Naive thymus-derived CD4-positive, alpha-beta T cell (primary cell): ENCODE results near the gene TNFAIP2. TPM values are rescaled to one million over a fixed set of nuclear protein-coding genes. Genes with fewer than 3 reads are reported as not detected.
A peak's percentile ranks its signal among the peaks of the same experiment; 100 is the strongest.
"Not testable (repeated sequence)": the region's sequence is repeated elsewhere in the genome, so short reads cannot be mapped to it uniquely, and the experiment has no call there.

Experiments
- ATAC-seq: fragments of 150-1000 bp; cut with Tn5 transposase; 2 replicates; pipeline ENCODE4 v1.10.0; 2021; ENCODE audit warnings: mild to moderate bottlenecking, moderate library complexity
- CTCF ChIA-PET: fragments of 350-600 bp; sonication (Branson Sonifier 250); formaldehyde crosslinking; loops from one replicate; lab custom pipeline; 2021; ENCODE audit warnings: antibody characterized with exemption; lab: Charles Lee
- POLR2A ChIA-PET: fragments of 350-600 bp; sonication (Branson Sonifier 250); formaldehyde crosslinking; loops from one replicate; lab custom pipeline; 2021; ENCODE audit warnings: antibody characterized with exemption, inconsistent platforms; lab: Charles Lee
- DNase-seq, 9 donors: peaks; one replicate each; pipeline versions ENCODE4 v3.0.0 to v3.0.0-alpha.2; 2020 to 2022; ENCODE audit warnings: mixed read lengths in 1 of 9
- H3K27ac ChIP-seq: one replicate; pipeline ENCODE4 v1.7.0; 2013; ENCODE audit warnings: mild to moderate bottlenecking, low read depth, low read length, moderate library complexity
- H3K27me3 ChIP-seq, 2 donors: one replicate each; pipeline ENCODE4 v1.7.0; 2013; ENCODE audit warnings: low read length in 2 of 2, mild to moderate bottlenecking in 2 of 2, moderate library complexity in 2 of 2; ENCODE audit not compliant: control insufficient read depth in 2 of 2, insufficient read depth in 2 of 2
- H3K36me3 ChIP-seq, 3 experiments: 1 replicate in 2 of 3; 2 replicates in 1 of 3; pipeline ENCODE4 v1.7.0; 2013; ENCODE audit warnings: low read length in 3 of 3, mild to moderate bottlenecking in 3 of 3, moderate library complexity in 1 of 3; ENCODE audit not compliant: insufficient read depth in 3 of 3, control insufficient read depth in 2 of 3
- H3K4me1 ChIP-seq, 2 donors: one replicate each; pipeline ENCODE4 v1.7.0; 2013; ENCODE audit warnings: low read length in 2 of 2, mild to moderate bottlenecking in 2 of 2, moderate library complexity in 1 of 2; ENCODE audit not compliant: control insufficient read depth in 2 of 2, insufficient read depth in 2 of 2
- H3K4me3 ChIP-seq: 2 replicates; pipeline ENCODE4 v1.7.0; 2013; ENCODE audit warnings: mild to moderate bottlenecking, low read length
- H3K9me3 ChIP-seq, 3 experiments: 1 replicate in 2 of 3; 2 replicates in 1 of 3; pipeline ENCODE4 v1.7.0; 2013; ENCODE audit warnings: low read length in 3 of 3; ENCODE audit not compliant: control insufficient read depth in 2 of 3
- H3K27ac Mint-ChIP-seq, 9 donors: one replicate each; pipeline ENCODE4 v1.8.0; 2020 to 2022; ENCODE audit warnings: mixed read lengths in 9 of 9, mild to moderate bottlenecking in 8 of 9, moderate library complexity in 5 of 9, inconsistent platforms in 2 of 9
- H3K27me3 Mint-ChIP-seq, 5 donors: one replicate each; pipeline ENCODE4 v1.8.0; 2021 to 2022; ENCODE audit warnings: mixed read lengths in 5 of 5, mild to moderate bottlenecking in 1 of 5
- H3K36me3 Mint-ChIP-seq, 5 donors: one replicate each; pipeline ENCODE4 v1.8.0; 2020 to 2022; ENCODE audit warnings: mixed read lengths in 5 of 5, mild to moderate bottlenecking in 3 of 5, inconsistent platforms in 1 of 5
- H3K4me1 Mint-ChIP-seq, 7 donors: one replicate each; pipeline ENCODE4 v1.8.0; 2020 to 2022; ENCODE audit warnings: mixed read lengths in 7 of 7, mild to moderate bottlenecking in 3 of 7, inconsistent platforms in 1 of 7
- H3K4me3 Mint-ChIP-seq, 10 donors: one replicate each; pipeline ENCODE4 v1.8.0; 2020 to 2022; ENCODE audit warnings: mild to moderate bottlenecking in 10 of 10, mixed read lengths in 10 of 10, moderate library complexity in 6 of 10, inconsistent platforms in 2 of 10
- H3K9me3 Mint-ChIP-seq, 11 donors: one replicate each; pipeline ENCODE4 v1.8.0; 2020 to 2022; ENCODE audit warnings: mixed read lengths in 11 of 11, mild to moderate bottlenecking in 4 of 11, inconsistent platforms in 1 of 11, moderate library complexity in 1 of 11
- intact Hi-C, 2 donors: fragments of 100-400 bp; cut with micrococcal nuclease; formaldehyde crosslinking; loops; one replicate each; pipeline ENCODE4 v1.15.1; 2023
- polyA plus RNA-seq, 2 donors: library from polyadenylated mRNA; unstranded; fragments of 300-500 nt; fragmentation: Illumina TruSeq; gene quantifications; one replicate each; pipeline ENCODE4 v1.2.3, GENCODE V29; 2021
- total RNA-seq, 6 experiments: library from RNA in 5 of 6; stranded (reverse) in 5 of 6; gene quantifications; 1 replicate in 5 of 6; 2 replicates in 1 of 6; pipeline ENCODE4 v1.2.3 and lab custom pipeline; 2021 to 2026

TNFAIP2 gene
- total and polyA plus RNA-seq, 7 experiments from 2014 or later: 1.1 to 309 (median 5.5) TPM; not detected in 2

DNA sequence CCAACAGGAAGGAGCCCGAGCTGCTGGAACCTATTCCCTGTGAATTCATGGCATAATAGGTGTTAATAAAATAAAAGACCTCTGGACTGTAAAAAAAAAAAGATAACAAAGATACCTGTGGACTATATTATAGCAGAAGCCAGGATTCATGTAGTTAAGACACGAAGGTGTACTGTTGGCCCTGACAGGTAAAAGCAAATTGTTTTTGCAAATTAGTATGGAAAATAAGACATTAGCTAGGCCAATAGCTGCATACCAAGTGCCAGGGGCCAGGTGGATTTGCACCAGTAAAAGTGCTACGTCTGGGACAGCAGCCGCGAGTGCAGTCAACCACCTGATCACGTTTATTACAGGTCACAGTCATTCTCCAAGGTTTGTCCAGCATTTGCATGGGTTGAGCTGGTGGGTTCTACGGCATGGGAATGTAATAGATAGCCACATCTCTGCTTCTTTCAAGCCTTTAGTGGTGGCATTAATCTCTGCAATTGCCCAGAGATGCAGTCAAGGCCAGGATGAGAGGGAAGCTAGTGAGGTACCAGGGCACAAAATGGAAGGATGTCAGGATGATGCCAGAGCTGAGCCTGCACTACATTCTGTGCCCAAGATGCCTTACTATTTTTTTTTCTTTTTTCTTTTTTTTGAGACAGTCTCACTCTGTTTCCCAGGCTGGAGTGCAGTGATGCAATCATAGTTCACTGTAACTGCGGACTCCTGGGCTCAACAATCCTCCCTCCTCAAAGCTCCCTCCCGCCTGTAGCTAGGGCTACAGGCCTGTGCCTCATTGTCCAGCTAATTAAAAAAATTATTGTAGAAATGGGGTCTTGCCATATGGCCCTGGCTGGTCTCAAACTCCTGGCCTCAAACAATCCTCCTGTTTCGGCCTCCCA is 26.3 kb downstream of the TNFAIP2 start:
- POLR2A ChIA-PET: no interaction called here
- no peak overlapping the region for H3K27ac Mint-ChIP-seq
- H3K9me3 Mint-ChIP-seq: no peaks in the 10 kb centered on the region

DNA sequence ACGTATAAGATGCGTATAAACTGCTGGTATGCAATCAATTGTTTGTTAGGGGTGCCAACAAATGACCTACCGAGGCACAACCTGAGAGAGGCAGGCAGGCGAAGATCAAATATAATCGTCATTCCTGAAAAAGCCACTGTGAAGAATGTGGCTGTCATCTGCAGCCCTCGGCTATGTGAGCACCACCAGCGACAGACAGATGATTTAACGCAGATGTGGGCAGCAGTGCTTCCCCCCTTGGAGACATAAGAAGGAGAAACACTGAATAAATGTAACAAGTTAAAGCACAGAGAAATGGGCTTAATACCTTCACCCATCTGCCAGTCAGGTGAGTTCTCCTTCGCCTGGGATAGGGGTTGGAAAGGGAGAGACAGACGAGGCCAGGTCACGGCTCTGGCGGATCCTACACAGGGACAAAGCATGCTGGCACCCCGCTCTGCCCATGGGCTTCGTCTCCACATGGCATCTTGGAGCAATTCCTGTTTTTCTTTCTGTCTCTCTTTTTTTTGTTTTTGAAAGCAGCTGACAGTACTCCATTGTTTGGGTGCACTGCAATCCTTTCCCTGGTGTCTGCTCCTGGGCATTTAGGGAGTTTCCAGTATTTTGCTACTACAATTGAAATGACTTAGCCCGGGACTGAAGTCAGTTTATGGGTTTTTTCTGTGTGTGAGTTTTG is 28.1 kb downstream of the TNFAIP2 start:
- DNase-seq (no peak), ATAC-seq (no peak)
- H3K4me1 ChIP-seq: no peaks in the 10 kb centered on the region
- no peaks in the 10 kb centered on the region for H3K27me3 ChIP-seq
- intact Hi-C loops: no loop called here
- CTCF ChIA-PET: no interaction called here
- H3K36me3 Mint-ChIP-seq: no peaks in the 10 kb centered on the region
- H3K4me3 Mint-ChIP-seq: no peak overlapping the region
- no peak overlapping the region for H3K27ac ChIP-seq
- no peaks in the 10 kb centered on the region for H3K4me1 Mint-ChIP-seq
- H3K27me3 Mint-ChIP-seq: peaks cover 0 to 22% (median 5%) of the 10 kb centered on the region in 5 donors
- H3K4me3 ChIP-seq: no peak overlapping the region
- POLR2A ChIA-PET: no interaction called here
- no peaks in the 10 kb centered on the region for H3K9me3 ChIP-seq
- H3K27ac Mint-ChIP-seq: no peak overlapping the region
- H3K36me3 ChIP-seq: no peaks in the 10 kb centered on the region
- H3K9me3 Mint-ChIP-seq: no peaks in the 10 kb centered on the region

More for the DNA sequence above, 26.3 kb downstream of the TNFAIP2 start:
- Histone ChIP-seq H3K27ac (no peak overlapping the region), H3K27me3 (no peaks in the 10 kb centered on the region), H3K36me3 (no peaks in the 10 kb centered on the region), H3K4me3 (no peak overlapping the region), H3K4me1 (no peaks in the 10 kb centered on the region), H3K9me3 (no peaks in the 10 kb centered on the region)
- H3K4me1 Mint-ChIP-seq: no peaks in the 10 kb centered on the region
- intact Hi-C loops: no loop called here
- peaks cover 0 to 26% (median 14%) of the 10 kb centered on the region in 5 donors for H3K27me3 Mint-ChIP-seq
- ATAC-seq (no peak), DNase-seq (no peak)
- CTCF ChIA-PET: interaction anchor here (0.5 to 0.7 kb wide), 2 partner anchors 45 to 424 kb away, joined by 4 read pairs; no protein-coding TSS in a partner anchor
- no peak overlapping the region for H3K4me3 Mint-ChIP-seq
- no peaks in the 10 kb centered on the region for H3K36me3 Mint-ChIP-seq

DNA sequence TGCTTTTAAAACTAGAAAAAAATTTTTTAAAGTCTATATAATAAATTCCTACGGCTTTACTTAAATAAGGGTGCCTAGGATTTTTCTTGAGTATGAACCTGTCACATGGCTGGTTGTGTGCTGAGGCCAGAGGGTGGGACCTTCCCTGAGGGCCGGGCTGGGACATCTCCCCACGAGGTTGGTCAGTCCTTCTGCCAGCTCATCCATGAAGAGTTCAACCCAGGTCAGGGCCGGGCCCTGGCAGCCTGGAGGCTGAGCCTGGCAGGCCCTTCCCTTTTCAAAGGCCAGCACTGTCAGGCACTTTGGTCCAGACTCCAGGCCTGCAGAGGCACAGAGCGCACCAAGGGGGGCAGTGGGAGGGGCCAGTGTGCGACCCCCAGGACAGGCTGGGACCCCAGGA is 31.7 kb downstream of the TNFAIP2 start:
- intact Hi-C loops: no loop called here
- H3K27ac ChIP-seq: no peak overlapping the region
- Mint-ChIP-seq H3K4me3 (no peak overlapping the region), H3K27me3 (peaks cover 0 to 9% (median 0%) of the 10 kb centered on the region in 5 donors), H3K9me3 (no peaks in the 10 kb centered on the region), H3K36me3 (no peaks in the 10 kb centered on the region), H3K27ac (no peak overlapping the region), H3K4me1 (no peaks in the 10 kb centered on the region)
- CTCF ChIA-PET: no interaction called here
- POLR2A ChIA-PET: no interaction called here
- no peaks in the 10 kb centered on the region for H3K9me3 ChIP-seq
- H3K4me3 ChIP-seq: no peak overlapping the region
- H3K4me1 ChIP-seq: no peaks in the 10 kb centered on the region
- peak; percentile 63 for ATAC-seq
- DNase-seq: no peak
- H3K27me3 ChIP-seq: no peaks in the 10 kb centered on the region
- H3K36me3 ChIP-seq: no peaks in the 10 kb centered on the region

DNA sequence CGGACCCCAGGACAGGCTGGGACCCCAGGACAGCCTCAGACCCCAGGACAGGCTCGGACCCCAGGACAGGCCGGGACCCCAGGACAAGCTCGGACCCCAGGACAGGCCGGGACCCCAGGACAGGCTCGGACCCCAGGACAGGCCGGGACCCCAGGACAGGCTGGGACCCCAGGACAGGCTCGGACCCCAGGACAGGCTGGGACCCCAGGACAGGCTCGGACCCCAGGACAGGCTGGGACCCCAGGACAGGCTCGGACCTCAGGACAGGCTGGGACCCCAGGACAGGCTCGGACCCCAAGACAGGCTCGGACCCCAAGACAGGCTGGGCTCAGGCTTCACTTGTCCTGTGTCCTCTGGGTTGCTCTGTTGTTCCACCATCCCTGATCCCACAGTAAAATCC is 32.2 kb downstream of the TNFAIP2 start:
- H3K9me3 ChIP-seq, H3K4me3 Mint-ChIP-seq, H3K4me1 ChIP-seq, H3K9me3 Mint-ChIP-seq, POLR2A ChIA-PET, H3K27ac Mint-ChIP-seq, H3K27me3 ChIP-seq, H3K4me1 Mint-ChIP-seq, DNase-seq, H3K4me3 ChIP-seq, H3K36me3 ChIP-seq, H3K27me3 Mint-ChIP-seq, ATAC-seq, H3K27ac ChIP-seq, CTCF ChIA-PET, H3K36me3 Mint-ChIP-seq, intact Hi-C loops: not testable (repeated sequence)

DNA sequence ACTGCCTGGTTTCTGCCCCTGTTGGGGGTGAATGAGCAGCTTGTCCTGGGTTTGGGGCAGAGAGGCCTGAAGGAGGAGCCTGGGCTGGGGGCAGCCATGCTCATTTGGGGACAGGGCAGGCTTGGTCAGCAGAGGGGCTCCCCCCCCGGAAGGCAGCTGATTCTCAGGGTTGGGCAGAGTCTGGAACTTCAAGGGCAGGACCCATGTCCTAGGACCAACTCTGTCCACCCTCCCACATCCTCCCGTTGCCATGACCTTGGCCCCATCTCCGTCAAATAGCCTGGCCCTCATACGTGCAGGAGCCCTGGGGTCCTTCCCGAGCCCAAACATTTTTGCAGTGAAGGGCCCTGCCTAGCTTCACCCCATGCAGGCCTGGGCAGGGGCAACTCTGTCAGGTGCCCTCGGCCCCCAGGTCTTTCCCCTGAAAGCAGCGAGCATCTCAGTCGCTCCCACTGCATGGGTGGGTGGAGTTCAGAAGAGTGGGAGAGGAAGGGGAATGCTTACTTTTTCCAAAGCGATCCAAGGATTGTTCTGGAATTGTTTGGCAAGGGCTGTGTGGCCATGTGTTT is 32.6 kb downstream of the TNFAIP2 start:
- H3K27me3 ChIP-seq: no peaks in the 10 kb centered on the region
- no peaks in the 10 kb centered on the region for H3K4me1 ChIP-seq
- intact Hi-C loops: no loop called here
- no peak overlapping the region for H3K27ac ChIP-seq
- CTCF ChIA-PET: no interaction called here
- no peak overlapping the region for H3K4me3 Mint-ChIP-seq
- no peak overlapping the region for H3K27ac Mint-ChIP-seq
- POLR2A ChIA-PET: no interaction called here
- no peaks in the 10 kb centered on the region for H3K36me3 ChIP-seq
- H3K4me1 Mint-ChIP-seq: peaks cover 0 to 2% (median 0%) of the 10 kb centered on the region in 7 donors
- no peak for DNase-seq
- no peaks in the 10 kb centered on the region for H3K36me3 Mint-ChIP-seq
- H3K9me3 Mint-ChIP-seq: no peaks in the 10 kb centered on the region
- ATAC-seq: no peak
- H3K27me3 Mint-ChIP-seq: peaks cover 0 to 9% (median 0%) of the 10 kb centered on the region in 5 donors
- no peaks in the 10 kb centered on the region for H3K9me3 ChIP-seq
- H3K4me3 ChIP-seq: no peak overlapping the region

DNA sequence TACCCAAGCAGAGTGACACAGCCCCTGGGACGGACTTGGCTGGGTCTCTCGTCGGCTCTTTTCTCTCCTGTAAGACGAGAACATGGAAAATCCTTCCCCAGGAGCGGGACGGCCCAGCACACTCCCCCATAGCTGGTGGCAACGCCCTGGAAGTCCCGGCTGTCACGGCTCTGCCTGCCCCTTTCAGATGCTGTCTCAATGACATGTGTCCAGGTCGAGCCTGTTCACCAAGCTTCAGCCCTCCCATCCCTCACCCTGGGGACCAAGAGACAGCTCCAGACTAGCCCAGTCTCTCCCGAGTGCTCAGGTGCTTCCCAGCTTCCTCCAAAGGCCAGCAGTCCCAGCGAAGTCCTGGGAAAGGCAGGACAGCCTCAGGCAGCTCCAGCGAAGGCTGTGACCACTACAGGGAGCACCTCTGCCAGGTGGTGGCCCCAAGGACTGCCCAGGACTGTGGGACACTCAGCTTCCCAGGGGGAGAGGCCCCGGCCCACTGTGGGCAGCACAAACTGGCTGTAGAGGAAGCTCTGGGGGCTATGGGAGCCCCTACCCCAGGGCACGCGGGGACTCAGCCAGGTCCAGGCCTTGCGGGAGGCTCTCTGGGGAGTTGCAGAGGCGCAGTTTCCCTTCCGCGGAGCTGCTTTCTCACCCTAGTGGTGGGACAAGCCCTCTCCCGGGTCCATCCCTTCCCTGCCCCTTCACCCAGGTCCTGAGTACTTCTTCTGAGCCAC is 33.6 kb downstream of the TNFAIP2 start:
- intact Hi-C loops: no loop called here
- POLR2A ChIA-PET: no interaction called here
- H3K4me3 Mint-ChIP-seq: no peak overlapping the region
- H3K4me1 ChIP-seq: no peaks in the 10 kb centered on the region
- H3K4me3 ChIP-seq: no peak overlapping the region
- no peaks in the 10 kb centered on the region for H3K36me3 Mint-ChIP-seq
- H3K36me3 ChIP-seq: no peaks in the 10 kb centered on the region
- no peaks in the 10 kb centered on the region for H3K9me3 ChIP-seq
- CTCF ChIA-PET: no interaction called here
- no peak overlapping the region for H3K27ac ChIP-seq
- H3K9me3 Mint-ChIP-seq: no peaks in the 10 kb centered on the region
- H3K27me3 Mint-ChIP-seq: peaks cover 0 to 5% (median 0%) of the 10 kb centered on the region in 5 donors
- ATAC-seq (no peak), DNase-seq (no peak)
- no peak overlapping the region for H3K27ac Mint-ChIP-seq
- H3K27me3 ChIP-seq: no peaks in the 10 kb centered on the region
- H3K4me1 Mint-ChIP-seq: peaks cover 0 to 4% (median 0%) of the 10 kb centered on the region in 7 donors
